Measurements from ENCODE around the gene F2RL3. TPM values are rescaled to one million over a fixed set of nuclear protein-coding genes. Genes with fewer than 3 reads are reported as not detected.

Gene F2RL3
- total and polyA plus RNA-seq, 9 of the 15 experiments (the other 6 are each of a cell fraction or from before 2014, with no cell fraction given): 1.4 to 27.6 (median 11.9) TPM

- TF ChIP-seq SUPT5H (IDR thresholded peaks at IDR 0.05) (peak; percentile 49), FOSL1 (tag; conservative IDR thresholded peaks at IDR 0.05) (peak; percentile 34; the same call in 1 of the 2 replicates), GABPB1 (CRISPR knock-in tag; IDR thresholded peaks at IDR 0.05) (peak; percentile 70), JUN (IDR thresholded peaks at IDR 0.05; ENCODE audit: borderline replicate concordance, low read depth, low read length) (no peak), JUN (CRISPR knock-in tag; IDR thresholded peaks at IDR 0.05; ENCODE audit: borderline replicate concordance) (0 out of 2 replicates have a peak, but pooled peaks have one; percentile 68), MNT (conservative IDR thresholded peaks at IDR 0.05) (0 out of 4 replicates have a peak, but pooled peaks of 1 of the 2 experiments have one; percentile 4), ARID4B (CRISPR knock-in tag; IDR thresholded peaks at IDR 0.05) (0 out of 2 replicates have a peak, but pooled peaks have one; percentile 36), ZNF263 (CRISPR knock-in tag; IDR thresholded peaks at IDR 0.05; ENCODE audit: borderline replicate concordance) (0 out of 2 replicates have a peak, but pooled peaks have one; percentile 60), HCFC1 (IDR thresholded peaks at IDR 0.05; ENCODE audit: low read depth, low read length) (0 out of 2 replicates have a peak, but pooled peaks have one; percentile 4), CTBP1 (IDR thresholded peaks at IDR 0.05; ENCODE audit: borderline replicate concordance) (peak; percentile 65), NFYB (IDR thresholded peaks at IDR 0.05; ENCODE audit: extremely low read depth, insufficient read length) (no peak), ZNF740 (CRISPR knock-in tag; IDR thresholded peaks at IDR 0.05) (no peak; the same call in 1 of the 2 replicates), ZNF740 (tag; IDR thresholded peaks at IDR 0.05) (0 out of 4 replicates have a peak, but pooled peaks of 1 of the 2 experiments have one; percentile 37), PML (IDR thresholded peaks at IDR 0.05; ENCODE audit: low read length) (peak; percentile 23; the same call in 1 of the 2 replicates), ZZZ3 (IDR thresholded peaks at IDR 0.05) (no peak), POLR2H (tag; IDR thresholded peaks at IDR 0.05; ENCODE audit: low read depth) (peak; percentile 46; the same call in 1 of the 2 replicates), MYC (IDR thresholded peaks at IDR 0.05; ENCODE audit: low read depth, low read length) (no peak), MYC (CRISPR knock-in tag; IDR thresholded peaks at IDR 0.05; ENCODE audit: borderline replicate concordance, low read depth) (no peak), TAF1 (IDR thresholded peaks at IDR 0.05; ENCODE audit: control insufficient read depth, extremely low read depth, insufficient read depth, low read length, severe bottlenecking) (peak; percentile 57), KDM5B (IDR thresholded peaks at IDR 0.05; ENCODE audit: insufficient replicate concordance, low read depth, low read length) (peak; percentile 39)
Measured at GRCh38 chr19:16896146-16897028, 7.6 kb downstream of the F2RL3 start (continued).
